ENCODE measurements around the gene ELK3. TPM values are rescaled to one million over a fixed set of nuclear protein-coding genes. Genes with fewer than 3 reads are reported as not detected.

The ELK3 gene
- polyA plus RNA-seq, 1 of the 3 experiments (the other 2 are of a cell fraction), result 33.8 TPM

DNA sequence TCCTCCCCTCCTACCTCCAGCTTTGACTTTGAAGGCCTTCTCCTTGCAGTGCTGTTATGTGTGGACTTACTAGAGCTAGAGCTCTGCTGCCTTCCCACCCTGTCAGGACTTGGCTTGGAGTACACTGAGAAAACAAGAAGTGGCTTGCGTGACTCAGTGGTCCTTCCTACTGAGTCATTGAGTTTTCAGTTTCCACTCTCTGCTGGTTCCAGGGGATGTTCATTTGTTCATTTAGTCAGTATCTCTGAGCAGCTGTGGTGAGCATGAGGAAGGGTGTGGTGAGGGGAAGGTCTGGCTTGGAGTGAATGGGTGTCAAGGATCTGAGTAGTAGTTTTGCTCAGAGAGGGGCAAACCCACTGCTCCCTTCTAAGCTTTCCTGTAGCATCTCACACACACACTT, 17.2 kb upstream of the ELK3 start:
- CTCF ChIA-PET, result no interaction called here
- WGBS (ENCODE audit: low lambda C conversion rate), result 100% methylated on average over 1 of the region's 1 CpG

DNA sequence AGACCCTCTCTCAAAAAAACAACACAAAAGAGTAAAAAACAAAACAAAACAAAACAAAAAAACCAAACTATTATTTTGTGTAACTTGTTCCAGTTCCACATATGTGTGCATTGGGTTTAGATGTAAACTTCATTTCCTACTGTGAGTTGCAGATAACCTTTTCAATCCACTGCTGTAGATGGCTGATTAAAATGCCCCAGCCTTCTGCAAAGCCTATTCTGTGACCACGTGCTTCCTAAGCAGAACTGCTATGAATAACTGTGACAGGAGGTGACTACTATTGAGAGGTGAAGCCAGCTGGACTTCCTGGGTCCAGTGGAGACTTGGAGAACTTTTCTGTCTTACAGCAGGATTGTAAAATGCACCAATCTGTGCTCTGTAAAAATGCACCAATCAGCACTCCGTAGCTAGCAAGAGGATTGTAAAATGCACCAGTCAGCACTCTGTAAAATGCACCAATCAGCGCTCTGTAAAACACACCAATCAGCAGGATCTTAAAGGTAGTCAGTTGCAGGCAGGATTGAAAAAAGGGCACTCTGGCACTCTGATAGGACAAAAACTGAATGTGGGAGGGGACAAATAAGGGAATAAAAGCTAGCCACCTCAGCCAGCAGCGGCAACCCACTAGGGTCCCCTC, 10.3 kb upstream of the ELK3 start:
- H2AFZ ChIP-seq (ENCODE audit: low read depth), result no peak overlapping the region
- DNase-seq, result no peak
- no peaks in the 10 kb centered on the region for H3K9me3 ChIP-seq
- H3F3A ChIP-seq (replicated peaks; ENCODE audit: insufficient read depth), result no peaks in the 10 kb centered on the region
- no peaks in the 10 kb centered on the region for H3K27me3 ChIP-seq (ENCODE audit: insufficient read depth)
- no peak for TF ChIP-seq FOXJ3 (CRISPR knock-in tag; IDR thresholded peaks at IDR 0.05)
- no peak for TF ChIP-seq ELF1 (IDR thresholded peaks at IDR 0.05)
- no peak for TF ChIP-seq MXI1 (IDR thresholded peaks at IDR 0.05; ENCODE audit: low read depth, low read length)
- TF ChIP-seq YY1 (IDR thresholded peaks at IDR 0.05; ENCODE audit: low read depth), result no peak
- no peak for TF ChIP-seq TAF1 (IDR thresholded peaks at IDR 0.05; ENCODE audit: borderline replicate concordance, low read depth, low read length)
- TF ChIP-seq, protein P1, sequence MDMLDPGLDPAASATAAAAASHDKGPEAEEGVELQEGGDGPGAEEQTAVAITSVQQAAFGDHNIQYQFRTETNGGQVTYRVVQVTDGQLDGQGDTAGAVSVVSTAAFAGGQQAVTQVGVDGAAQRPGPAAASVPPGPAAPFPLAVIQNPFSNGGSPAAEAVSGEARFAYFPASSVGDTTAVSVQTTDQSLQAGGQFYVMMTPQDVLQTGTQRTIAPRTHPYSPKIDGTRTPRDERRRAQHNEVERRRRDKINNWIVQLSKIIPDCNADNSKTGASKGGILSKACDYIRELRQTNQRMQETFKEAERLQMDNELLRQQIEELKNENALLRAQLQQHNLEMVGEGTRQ (IDR thresholded peaks at IDR 0.05; ENCODE audit: borderline replicate concordance, low read depth, low read length), result no peak
- no peak overlapping the region for H3K4me3 ChIP-seq (ENCODE audit: low read depth in 2 of 2, low read length in 1 of 2)
- H3K27ac ChIP-seq (ENCODE audit: low read depth in 2 of 2, low read length in 1 of 2), result no peak overlapping the region
- ChIA-PET POLR2A (no interaction called here), CTCF (interaction anchor here (0.6 kb wide), 1 partner anchor 223 kb away, joined by 4 read pairs; no protein-coding TSS in a partner anchor)
- H3K79me2 ChIP-seq (ENCODE audit: insufficient read depth), result no peaks in the 10 kb centered on the region
- H3K4me1 ChIP-seq (ENCODE audit: control insufficient read depth in 1 of 2, insufficient read depth in 2 of 2, low read depth in 1 of 2, low read length in 1 of 2), result no peaks in the 10 kb centered on the region
- no peak overlapping the region for H3K4me2 ChIP-seq
- no peaks in the 10 kb centered on the region for H3K36me3 ChIP-seq (replicated peaks in 1 of 2; ENCODE audit: control insufficient read depth in 1 of 2, insufficient read depth in 2 of 2, low read length in 1 of 2)
- WGBS (ENCODE audit: low lambda C conversion rate), result 80% methylated on average over 4 of the region's 4 CpGs
- H4K20me1 ChIP-seq (ENCODE audit: insufficient read depth), result no peaks in the 10 kb centered on the region
- no peak overlapping the region for H3K9ac ChIP-seq
- no peaks in the 10 kb centered on the region for H3K9me2 ChIP-seq

More for the DNA sequence above, 17.2 kb upstream of the ELK3 start:
- no peaks in the 10 kb centered on the region; the same call in 1 of the 2 replicates for H3K27me3 ChIP-seq (ENCODE audit: insufficient read depth)
- no peaks in the 10 kb centered on the region for H3K79me2 ChIP-seq (ENCODE audit: insufficient read depth)
- H3K9ac ChIP-seq, result no peak overlapping the region
- no peak for TF ChIP-seq EZH2phosphoT487 (IDR thresholded peaks at IDR 0.05; ENCODE audit: borderline replicate concordance, low read depth)
- no peak for TF ChIP-seq RXRA (IDR thresholded peaks at IDR 0.05; ENCODE audit: borderline replicate concordance, low read depth)
- TF ChIP-seq JUND (IDR thresholded peaks at IDR 0.05), result no peak
- TF ChIP-seq GABPA (IDR thresholded peaks at IDR 0.05; ENCODE audit: low read depth), result no peak
- no peak for TF ChIP-seq NRF1 (IDR thresholded peaks at IDR 0.05; ENCODE audit: low read depth, low read length)
- TF ChIP-seq, protein P2, sequence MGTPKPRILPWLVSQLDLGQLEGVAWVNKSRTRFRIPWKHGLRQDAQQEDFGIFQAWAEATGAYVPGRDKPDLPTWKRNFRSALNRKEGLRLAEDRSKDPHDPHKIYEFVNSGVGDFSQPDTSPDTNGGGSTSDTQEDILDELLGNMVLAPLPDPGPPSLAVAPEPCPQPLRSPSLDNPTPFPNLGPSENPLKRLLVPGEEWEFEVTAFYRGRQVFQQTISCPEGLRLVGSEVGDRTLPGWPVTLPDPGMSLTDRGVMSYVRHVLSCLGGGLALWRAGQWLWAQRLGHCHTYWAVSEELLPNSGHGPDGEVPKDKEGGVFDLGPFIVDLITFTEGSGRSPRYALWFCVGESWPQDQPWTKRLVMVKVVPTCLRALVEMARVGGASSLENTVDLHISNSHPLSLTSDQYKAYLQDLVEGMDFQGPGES (IDR thresholded peaks at IDR 0.05; ENCODE audit: low read depth, low read length), result no peak
- no peak for TF ChIP-seq FOXJ3 (CRISPR knock-in tag; IDR thresholded peaks at IDR 0.05)
- TF ChIP-seq, protein P3, sequence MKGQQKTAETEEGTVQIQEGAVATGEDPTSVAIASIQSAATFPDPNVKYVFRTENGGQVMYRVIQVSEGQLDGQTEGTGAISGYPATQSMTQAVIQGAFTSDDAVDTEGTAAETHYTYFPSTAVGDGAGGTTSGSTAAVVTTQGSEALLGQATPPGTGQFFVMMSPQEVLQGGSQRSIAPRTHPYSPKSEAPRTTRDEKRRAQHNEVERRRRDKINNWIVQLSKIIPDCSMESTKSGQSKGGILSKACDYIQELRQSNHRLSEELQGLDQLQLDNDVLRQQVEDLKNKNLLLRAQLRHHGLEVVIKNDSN (IDR thresholded peaks at IDR 0.05; ENCODE audit: borderline replicate concordance, low read depth), result no peak
- TF ChIP-seq, protein P1 (IDR thresholded peaks at IDR 0.05; ENCODE audit: borderline replicate concordance, low read depth, low read length), result no peak
- no peak overlapping the region for H3K4me2 ChIP-seq
- no peak overlapping the region for H3K4me3 ChIP-seq (ENCODE audit: low read depth in 2 of 2, low read length in 1 of 2)
- peaks cover 6% of the 10 kb centered on the region for H3F3A ChIP-seq (replicated peaks; ENCODE audit: insufficient read depth)
- POLR2A ChIA-PET, result no interaction called here
- no peak overlapping the region for H3K27ac ChIP-seq (ENCODE audit: low read depth in 2 of 2, low read length in 1 of 2)
- no peaks in the 10 kb centered on the region for H3K36me3 ChIP-seq (replicated peaks in 1 of 2; ENCODE audit: control insufficient read depth in 1 of 2, insufficient read depth in 2 of 2, low read length in 1 of 2)
- no peaks in the 10 kb centered on the region for H3K9me2 ChIP-seq
- H2AFZ ChIP-seq (ENCODE audit: low read depth), result no peak overlapping the region
- H3K9me3 ChIP-seq, result no peaks in the 10 kb centered on the region
- DNase-seq, result no peak
- no peaks in the 10 kb centered on the region for H4K20me1 ChIP-seq (ENCODE audit: insufficient read depth)
- no peaks in the 10 kb centered on the region for H3K4me1 ChIP-seq (ENCODE audit: control insufficient read depth in 1 of 2, insufficient read depth in 2 of 2, low read depth in 1 of 2, low read length in 1 of 2)

Data from SK-N-SH (cell line).